Heart right ventricle (tissue), 16 donors: ENCODE measurements around the gene KIF16B. TPM values are rescaled to one million over a fixed set of nuclear protein-coding genes. Genes with fewer than 3 reads are reported as not detected.

Experiments
- ATAC-seq, 8 donors: fragments of 200-7000 bp; cut with Tn5 transposase; one replicate each; pipeline ENCODE4 v1.9.1; 2020; ENCODE audit warnings: mild to moderate bottlenecking in 8 of 8, moderate library complexity in 8 of 8, moderate number of reproducible peaks in 1 of 8
- DNase-seq, 2 donors: peaks; one replicate each; pipeline ENCODE4 v3.0.0-alpha.2; 2020
- H3K27ac ChIP-seq, 10 donors: fragments of 200-600 bp; sonication (generic) in 2 of 10; one replicate each; pipeline versions ENCODE4 v1.5.0 to v1.8.0; 2020 to 2022; ENCODE audit warnings: mild to moderate bottlenecking in 3 of 10
- H3K27me3 ChIP-seq, 7 donors: fragments of 200-600 bp; one replicate each; pipeline ENCODE4 v1.8.0; 2021 to 2022; ENCODE audit warnings: mild to moderate bottlenecking in 2 of 7
- H3K36me3 ChIP-seq, 9 donors: fragments of 200-600 bp; sonication (generic) in 1 of 9; one replicate each; pipeline versions ENCODE4 v1.5.0 to v1.8.0; 2020 to 2022; ENCODE audit warnings: mild to moderate bottlenecking in 2 of 9
- H3K4me1 ChIP-seq, 9 donors: fragments of 200-600 bp; sonication (generic) in 1 of 9; one replicate each; pipeline versions ENCODE4 v1.5.0 to v1.8.0; 2020 to 2022; ENCODE audit warnings: mild to moderate bottlenecking in 4 of 9
- H3K4me3 ChIP-seq, 10 donors: fragments of 200-600 bp; sonication (generic) in 2 of 10; one replicate each; pipeline versions ENCODE4 v1.5.0 to v1.8.0; 2020 to 2022; ENCODE audit warnings: mild to moderate bottlenecking in 7 of 10, moderate library complexity in 2 of 10
- H3K9me3 ChIP-seq, 11 donors: fragments of 200-600 bp in 10 of 11; sonication (generic) in 2 of 11; one replicate each; pipeline versions ENCODE4 v1.5.0 to v1.8.0; 2013 to 2022; ENCODE audit warnings: mild to moderate bottlenecking in 2 of 11, control low read depth in 1 of 11, moderate library complexity in 1 of 11
- CTCF ChIP-seq, 9 donors: fragments of 200-600 bp; sonication (generic) in 2 of 9; IDR thresholded peaks; one replicate each; pipeline versions ENCODE4 v1.5.0 to v1.8.0; 2021 to 2022; ENCODE audit warnings: antibody characterized with exemption in 9 of 9, mild to moderate bottlenecking in 5 of 9, moderate library complexity in 1 of 9
- whole genome bisulfite sequencing, 2 donors: extraction: QIAGEN DNeasy Blood & Tissue Kit; methylation state at CpG; one replicate each; pipeline ENCODE4 v1.1.7; 2013; ENCODE audit warnings: inconsistent platforms in 1 of 2; 5-methylcytosine and 5-hydroxymethylcytosine counted together
- intact Hi-C, 10 donors: fragments of 100-400 bp; cut with DNase I; formaldehyde crosslinking; loops; one replicate each; pipeline versions ENCODE4 v1.11.1 to v1.14.2; 2022
- polyA plus RNA-seq, 2 donors: library from polyadenylated mRNA; stranded (reverse); fragments of 200-250 nt; gene quantifications; one replicate each; pipeline ENCODE4 v1.2.3, GENCODE V29; 2013
- total RNA-seq, 10 donors: library from RNA; stranded (reverse); fragmentation: NEBNext Ultra II Directional in 3 of 10; extraction: Animal tissue kit (Norgen Biotek cat#: 25700) in 3 of 10; gene quantifications; one replicate each; pipeline versions ENCODE4 v1.2.1 to v1.2.4, GENCODE V29; 2021 to 2023
- donor health status: Arrhythmogenic right ventricular cardiomyopathy.
- donor health status: ischemic (EF 13 %, LVEDD 7.1; RV severe dilation, severe dysfunction).
- donor health status: healthy with polysubstance abuse.
- donor health status: DM: no; HTN: yes; CAD: no.
- donor health status: DM: no; HTN: no; CAD: no.
- donor health status: ischemic (EF 25% LVEDD 6.9; RV normal size, moderate dysfunction).
- donor health status: ischemic (EF 25% LVEDD 5.7; RV mildly dilated, moderate dysfunction).
- donor health status: healthy.
- donor health status: DM: yes; HTN: yes; CAD: no.
- donor health status: Ischemic cardiomyopathy.
- donor health status: ischemic (EF 35%, LVEDD 5.7; RV mildly dilated, moderate dysfunction).
- donor health status: nonischemic (EF 11% LVEDD 7.7; RV severe dilation, severe dysfunction).
- donor health status: DM: yes; HTN: yes; CAD: no.
- donor health status: PGD.
- donor health status: ischemic (EF 29% LVEDD 5.4; RV normal size, mild dysfunction).
- donor health status: nonischemic (EF 23%, LVEDD 6.1; RV moderate dilation, normal function).

The KIF16B gene
- total and polyA plus RNA-seq, 12 donors, result 9.7 to 22.5 (median 17.9) TPM

GRCh38 chr20:16533502-16533901, 39.7 kb downstream of the KIF16B start:
- TF ChIP-seq CTCF (IDR thresholded peaks at IDR 0.05), result no peak
- no peak for DNase-seq
- Histone ChIP-seq H3K27ac (no peak overlapping the region), H3K27me3 (no peaks in the 10 kb centered on the region), H3K36me3 (no peaks in the 10 kb centered on the region), H3K4me3 (no peak overlapping the region), H3K4me1 (peaks cover 0 to 20% (median 0%) of the 10 kb centered on the region in 9 donors), H3K9me3 (no peaks in the 10 kb centered on the region)
- peak in 2 of 8 donors; percentile 59 to 62 for ATAC-seq
- WGBS, 2 donors, result 80 to 90% methylated on average over 1 of the region's 1 CpG
- intact Hi-C loops, result no loop called here

- Histone ChIP-seq H3K27me3 (no peaks in the 10 kb centered on the region), H3K36me3 (peaks cover 0 to 13% (median 0%) of the 10 kb centered on the region in 9 donors), H3K4me1 (peaks cover 0 to 12% (median 0%) of the 10 kb centered on the region in 9 donors), H3K4me3 (no peak overlapping the region), H3K27ac (no peak overlapping the region), H3K9me3 (no peaks in the 10 kb centered on the region)
- no peak for TF ChIP-seq CTCF (IDR thresholded peaks at IDR 0.05)
- intact Hi-C loops, result no loop called here
- DNase-seq (no peak), ATAC-seq (no peak)
- 94 to 96% methylated on average over 8 of the region's 8 CpGs for WGBS, 2 donors
Measured at GRCh38 chr20:16531485-16531884, 41.8 kb downstream of the KIF16B start.

- intact Hi-C loops, result no loop called here
- Histone ChIP-seq H3K36me3 (peaks cover 0 to 19% (median under 1%) of the 10 kb centered on the region in 9 donors), H3K4me1 (peaks cover 0 to 11% (median 0%) of the 10 kb centered on the region in 9 donors), H3K9me3 (no peaks in the 10 kb centered on the region), H3K4me3 (no peak overlapping the region), H3K27me3 (no peaks in the 10 kb centered on the region), H3K27ac (no peak overlapping the region)
- TF ChIP-seq CTCF (IDR thresholded peaks at IDR 0.05), result no peak
- 90% methylated on average over 15 of the region's 15 CpGs for WGBS, 2 donors
- DNase-seq, result no peak
- peak in 1 of 8 donors; percentile 37 for ATAC-seq
Measured at GRCh38 chr20:16530201-16530681, 43.0 kb downstream of the KIF16B start.

- peaks cover 0 to 3% (median 0%) of the 10 kb centered on the region in 9 donors for H3K4me1 ChIP-seq
- H3K9me3 ChIP-seq, result peaks cover 0 to 14% (median 6%) of the 10 kb centered on the region in 11 donors
- no peak overlapping the region for H3K27ac ChIP-seq
- H3K36me3 ChIP-seq, result peaks cover 0 to 31% (median 7%) of the 10 kb centered on the region in 9 donors
- TF ChIP-seq CTCF (IDR thresholded peaks at IDR 0.05), result no peak
- intact Hi-C loops, result no loop called here
- DNase-seq (no peak), ATAC-seq (peak in 2 of 8 donors; percentile 35 to 42)
- WGBS, 2 donors, result 84 to 87% methylated on average over 5 of the region's 5 CpGs
- no peaks in the 10 kb centered on the region for H3K27me3 ChIP-seq
- no peak overlapping the region for H3K4me3 ChIP-seq
Measured at GRCh38 chr20:16528078-16528477, 45.2 kb downstream of the KIF16B start.
